KMS-11 (cell line): ENCODE results near the gene SLC19A1.

Source experiments
- H2AFZ ChIP-seq: fragments of 200-600 bp; sonication (generic); 2 replicates; pipeline ENCODE4 v1.6.1; 2016; ENCODE audit warnings: antibody characterized with exemption, mixed run types, low read depth
- H3K27ac ChIP-seq: fragments of 200-600 bp; sonication (generic); 2 replicates; pipeline ENCODE4 v1.6.1; 2016; ENCODE audit warnings: mild to moderate bottlenecking, mixed run types
- H3K27me3 ChIP-seq: fragments of 200-600 bp; sonication (generic); 2 replicates; pipeline ENCODE4 v1.6.1; 2017; ENCODE audit warnings: mild to moderate bottlenecking, low read depth, mixed run types, moderate library complexity; ENCODE audit not compliant: insufficient read depth
- H3K36me3 ChIP-seq: fragments of 200-600 bp; sonication (generic); 2 replicates; pipeline ENCODE4 v1.6.1; 2017; ENCODE audit warnings: mild to moderate bottlenecking, mixed run types; ENCODE audit not compliant: insufficient read depth
- H3K4me1 ChIP-seq: fragments of 200-600 bp; sonication (generic); 2 replicates; pipeline ENCODE4 v1.6.1; 2016; ENCODE audit warnings: mild to moderate bottlenecking, low read depth, mixed run types; ENCODE audit not compliant: poor library complexity, severe bottlenecking
- H3K4me2 ChIP-seq: fragments of 200-600 bp; sonication (generic); 2 replicates; pipeline ENCODE4 v1.7.0; 2016; ENCODE audit warnings: mild to moderate bottlenecking, mixed run types
- H3K4me3 ChIP-seq: fragments of 200-600 bp; sonication (generic); IDR thresholded peaks from 2 replicates; pipeline ENCODE4 v1.6.1; 2017; ENCODE audit warnings: low read depth, low read length, mixed read lengths; ENCODE audit not compliant: insufficient read depth
- H3K79me2 ChIP-seq: fragments of 200-600 bp; sonication (generic); 2 replicates; pipeline ENCODE4 v1.6.1; 2016; ENCODE audit warnings: low read depth, mixed run types; ENCODE audit not compliant: insufficient read depth
- H3K9ac ChIP-seq: fragments of 200-600 bp; sonication (generic); 2 replicates; pipeline ENCODE4 v1.6.1; 2016; ENCODE audit warnings: mild to moderate bottlenecking, mixed run types
- H4K20me1 ChIP-seq: fragments of 200-600 bp; sonication (generic); 2 replicates; pipeline ENCODE4 v1.6.1; 2016; ENCODE audit warnings: mild to moderate bottlenecking, mixed run types; ENCODE audit not compliant: insufficient read depth
- CTCF ChIP-seq: fragments of 200-600 bp; sonication (generic); conservative IDR thresholded peaks from 2 replicates; pipeline ENCODE4 v1.6.1; 2017; ENCODE audit warnings: low read depth, mild to moderate bottlenecking, antibody characterized with exemption, low read length, moderate library complexity, mixed read lengths

Gene SLC19A1

DNA sequence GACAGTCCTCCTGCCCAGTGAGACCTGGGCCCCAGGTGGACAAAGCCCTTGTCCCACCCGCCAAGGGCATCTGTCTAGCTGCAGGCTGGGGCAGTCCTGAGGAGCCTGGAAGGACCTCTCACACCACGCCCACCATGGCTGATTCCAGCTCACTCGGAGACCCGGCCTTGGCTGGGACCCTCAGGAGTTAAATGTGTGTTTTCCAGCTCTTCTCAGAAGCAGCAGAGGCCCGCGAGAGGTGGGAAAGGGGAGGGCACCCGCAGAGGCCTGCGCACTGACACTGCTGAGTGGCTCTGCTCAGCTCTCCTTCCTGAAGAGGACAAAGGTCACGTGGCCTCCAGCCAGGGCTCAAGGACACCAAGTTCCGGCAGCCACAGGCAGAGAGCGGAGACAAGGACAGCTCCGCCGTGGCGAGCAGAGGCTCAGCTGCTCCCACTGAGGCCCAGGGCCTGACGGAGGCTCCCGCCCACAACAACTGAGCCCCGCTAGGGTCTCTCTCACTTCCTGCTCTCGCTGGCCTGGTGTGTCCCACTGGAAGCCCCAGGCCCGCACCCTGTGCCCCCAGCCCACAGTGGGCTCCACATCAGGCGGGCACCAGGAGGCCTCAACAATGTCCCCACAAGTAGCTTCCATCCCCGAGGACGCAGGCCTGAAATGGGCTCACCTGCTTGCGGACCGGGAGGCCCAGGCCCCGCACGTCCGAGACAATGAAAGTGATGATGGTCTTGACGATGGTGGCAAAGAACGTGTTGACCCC lies 16.9 kb downstream of the SLC19A1 start:
- Histone ChIP-seq H4K20me1 (no peaks in the 10 kb centered on the region), H3K27me3 (no peaks in the 10 kb centered on the region), H3K9ac (no peak overlapping the region), H3K4me3 (no peak overlapping the region), H3K4me1 (no peaks in the 10 kb centered on the region), H3K27ac (no peak overlapping the region), H3K4me2 (no peak overlapping the region), H2AFZ (no peak overlapping the region), H3K36me3 (0 out of 2 replicates have a peak, but pooled peaks cover 4% of the 10 kb centered on the region), H3K79me2 (no peaks in the 10 kb centered on the region; the same call in 1 of the 2 replicates)
- TF ChIP-seq CTCF: no peak

DNA sequence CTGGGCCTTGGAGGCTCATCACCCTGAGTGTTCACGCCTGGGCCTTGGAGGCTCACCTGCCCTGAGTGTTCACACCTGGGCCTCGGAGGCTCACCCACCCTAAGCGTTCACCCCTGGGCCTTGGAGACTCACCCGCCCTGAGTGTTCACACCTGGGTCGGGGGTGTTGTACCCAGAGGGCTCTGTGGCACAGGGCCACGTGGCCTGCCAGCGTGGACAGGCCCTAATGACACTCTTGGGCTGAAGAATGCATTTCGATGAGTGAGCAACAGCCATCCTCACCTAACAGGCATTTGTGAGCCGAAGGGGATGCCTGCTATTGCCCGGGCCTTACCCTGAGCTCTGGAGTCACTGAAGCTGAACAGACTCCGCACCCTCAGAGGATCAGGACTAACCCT lies 17.5 kb downstream of the SLC19A1 start:
- H3K9ac ChIP-seq: no peak overlapping the region
- H3K79me2 ChIP-seq: no peaks in the 10 kb centered on the region; the same call in 1 of the 2 replicates
- TF ChIP-seq CTCF: no peak
- H2AFZ ChIP-seq: no peak overlapping the region
- H3K4me1 ChIP-seq: no peaks in the 10 kb centered on the region
- no peaks in the 10 kb centered on the region for H3K27me3 ChIP-seq
- no peak overlapping the region for H3K4me3 ChIP-seq
- H3K4me2 ChIP-seq: no peak overlapping the region
- H4K20me1 ChIP-seq: 0 out of 2 replicates have a peak, but pooled peaks cover 4% of the 10 kb centered on the region
- no peak overlapping the region for H3K27ac ChIP-seq
- peaks cover 4% of the 10 kb centered on the region; the same call in 1 of the 2 replicates for H3K36me3 ChIP-seq

DNA sequence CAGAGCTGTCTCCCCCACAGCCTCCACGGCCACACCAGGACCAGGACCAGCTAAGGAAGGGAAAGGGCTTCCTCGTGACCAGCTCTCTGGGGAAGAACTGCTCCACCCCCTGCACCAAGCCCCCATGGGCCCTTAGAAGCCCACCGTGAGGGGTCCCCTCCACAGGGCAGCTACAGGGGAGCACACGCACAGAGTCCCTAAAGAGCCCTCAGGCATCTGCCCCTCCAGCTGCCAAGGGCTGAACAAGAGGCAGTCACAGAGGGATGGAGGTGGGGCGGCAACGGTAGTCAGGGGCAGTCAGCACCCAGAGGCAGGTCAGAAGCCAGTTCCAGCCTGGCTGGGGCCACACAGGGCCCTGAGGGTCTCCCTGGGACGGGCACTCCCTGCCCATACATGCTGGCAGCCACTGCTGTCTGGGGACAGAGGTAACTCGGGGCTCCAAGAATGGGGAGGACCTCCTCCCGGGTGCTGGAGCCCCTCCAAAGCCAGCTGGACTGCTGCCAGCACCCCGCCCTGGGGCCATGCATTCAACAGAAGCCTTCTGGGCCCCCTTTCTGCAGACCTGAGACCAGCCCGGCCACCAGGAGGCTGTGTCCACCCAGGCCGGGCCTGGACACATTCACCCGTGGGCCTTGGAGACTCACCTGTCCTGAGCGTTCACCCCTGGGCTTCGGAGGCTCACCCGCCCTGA lies 18.7 kb downstream of the SLC19A1 start:
- no peak overlapping the region for H3K27ac ChIP-seq
- H3K4me3 ChIP-seq: no peak overlapping the region
- H3K27me3 ChIP-seq: no peaks in the 10 kb centered on the region
- peaks cover 4% of the 10 kb centered on the region; the same call in 1 of the 2 replicates for H3K36me3 ChIP-seq
- H3K9ac ChIP-seq: no peak overlapping the region
- H3K4me1 ChIP-seq: peaks cover under 1% of the 10 kb centered on the region
- H2AFZ ChIP-seq: no peak overlapping the region
- no peaks in the 10 kb centered on the region; the same call in 1 of the 2 replicates for H3K79me2 ChIP-seq
- no peak overlapping the region for H3K4me2 ChIP-seq
- H4K20me1 ChIP-seq: 0 out of 2 replicates have a peak, but pooled peaks cover 4% of the 10 kb centered on the region
- no peak for TF ChIP-seq CTCF

DNA sequence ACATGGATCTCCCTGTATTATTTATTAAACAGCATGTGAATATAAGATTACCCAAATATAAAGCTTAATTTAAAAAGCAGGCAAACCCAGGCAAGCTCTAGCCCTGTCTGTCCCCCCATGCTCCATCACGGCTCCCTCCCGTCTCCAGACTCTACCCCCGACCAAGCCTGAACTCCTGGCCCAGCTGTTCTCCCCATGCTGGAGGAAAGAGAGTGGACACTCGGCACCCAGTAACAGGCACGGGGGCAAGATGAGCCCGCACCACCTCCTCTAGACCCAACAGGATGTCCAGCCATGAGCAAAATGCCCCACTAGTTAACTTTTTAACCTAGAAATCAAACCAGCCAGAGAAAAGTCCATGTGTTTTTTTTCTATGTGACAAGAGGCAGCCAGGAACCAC lies 19.3 kb downstream of the SLC19A1 start:
- no peaks in the 10 kb centered on the region for H3K27me3 ChIP-seq
- H3K27ac ChIP-seq: no peak overlapping the region
- no peak for TF ChIP-seq CTCF
- no peak overlapping the region for H3K4me2 ChIP-seq
- peaks cover 5% of the 10 kb centered on the region for H3K4me1 ChIP-seq
- H2AFZ ChIP-seq: no peak overlapping the region
- H4K20me1 ChIP-seq: 0 out of 2 replicates have a peak, but pooled peaks cover 4% of the 10 kb centered on the region
- H3K79me2 ChIP-seq: no peaks in the 10 kb centered on the region; the same call in 1 of the 2 replicates
- no peak overlapping the region for H3K4me3 ChIP-seq
- H3K9ac ChIP-seq: no peak overlapping the region
- peaks cover 4% of the 10 kb centered on the region; the same call in 1 of the 2 replicates for H3K36me3 ChIP-seq
